ENCODE results near the gene DMWD. TPM values are rescaled to one million over a fixed set of nuclear protein-coding genes. Genes with fewer than 3 reads are reported as not detected.
"Not testable (repeated sequence)": the region's sequence is repeated elsewhere in the genome, so short reads cannot be mapped to it uniquely, and the experiment has no call there.

The DMWD gene
- total RNA-seq, 2 experiments from 2014 or later, result 63.1 to 65.4 TPM

DNA sequence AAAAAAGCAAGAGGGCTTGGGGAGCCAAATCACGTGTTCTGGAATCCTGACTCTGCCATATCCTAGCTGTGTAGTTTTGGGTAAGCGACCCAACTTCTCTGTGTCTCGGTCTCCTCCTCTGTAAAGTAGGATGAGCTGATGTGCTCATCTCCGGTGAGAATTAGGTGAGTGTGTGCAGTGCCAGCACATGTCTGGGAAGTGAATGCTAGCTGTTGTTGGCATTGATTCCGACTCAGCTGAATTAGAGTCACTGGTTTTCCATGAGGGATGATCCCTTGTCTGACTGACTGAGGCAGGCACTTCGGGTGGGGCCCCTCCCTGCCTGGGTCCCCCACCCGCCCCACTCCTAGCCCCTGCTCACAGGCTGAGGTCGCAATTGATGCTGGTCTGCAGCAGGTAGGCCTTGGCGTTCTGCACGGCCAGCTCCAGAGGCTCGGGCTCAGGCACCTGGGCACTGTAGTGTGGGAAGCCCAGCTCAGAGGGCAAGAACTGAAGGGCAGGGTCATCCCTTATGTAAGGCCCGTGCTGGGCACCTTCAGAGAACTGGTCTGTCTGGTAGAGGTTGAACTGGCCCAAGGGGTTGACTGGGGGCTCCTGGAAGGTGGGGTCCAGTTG lies 21.6 kb upstream of the DMWD start:
- no peak for DNase-seq
- Mint-ChIP-seq H3K4me1 (peaks cover 16% of the 10 kb centered on the region), H3K9me3 (no peaks in the 10 kb centered on the region), H3K4me3 (no peak overlapping the region), H3K27me3 (no peaks in the 10 kb centered on the region), H3K36me3 (ENCODE audit: low read depth) (no peaks in the 10 kb centered on the region), H3K27ac (no peak overlapping the region)
- CTCF ChIA-PET, result interaction anchor here (0.5 to 1.4 kb wide), 4 partner anchors 14 to 1002 kb away, joined by 3 to 5 read pairs (median 4); partner anchors contain the start of gene SIX5
- POLR2A ChIA-PET, result interaction anchor here (0.7 to 1.2 kb wide), 4 partner anchors 15 to 72 kb away, joined by 3 read pairs; partner anchors contain the start of gene IRF2BP1

DNA sequence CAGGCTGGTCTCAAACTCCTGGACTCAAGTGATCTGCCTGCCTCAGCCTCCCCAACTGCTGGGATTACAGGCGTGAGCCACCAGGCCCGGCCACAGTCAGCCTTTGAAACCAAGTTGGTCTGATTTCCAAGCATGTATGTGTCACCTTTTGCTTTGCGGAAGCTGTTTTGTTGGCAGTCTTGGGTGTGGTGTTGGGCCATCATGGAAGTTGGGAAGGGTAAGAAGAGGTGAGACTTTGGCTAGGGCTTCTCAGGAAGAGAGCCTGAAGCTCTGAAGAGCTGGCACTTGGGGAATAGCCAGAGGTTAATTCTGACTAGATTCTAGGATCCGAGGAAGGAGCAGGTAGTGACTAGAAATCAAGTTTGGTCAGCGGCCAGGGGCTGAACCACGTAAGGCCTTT lies 19.7 kb upstream of the DMWD start:
- Mint-ChIP-seq H3K27me3 (no peaks in the 10 kb centered on the region), H3K9me3 (no peaks in the 10 kb centered on the region), H3K4me1 (peaks cover 17% of the 10 kb centered on the region), H3K4me3 (no peak overlapping the region), H3K27ac (no peak overlapping the region), H3K36me3 (ENCODE audit: low read depth) (no peaks in the 10 kb centered on the region)
- POLR2A ChIA-PET, result no interaction called here
- DNase-seq, result no peak
- CTCF ChIA-PET, result interaction anchor here (2.0 kb wide), 1 partner anchor 42 kb away, joined by 16 read pairs; the partner anchor contains the start of gene SIX5

DNA sequence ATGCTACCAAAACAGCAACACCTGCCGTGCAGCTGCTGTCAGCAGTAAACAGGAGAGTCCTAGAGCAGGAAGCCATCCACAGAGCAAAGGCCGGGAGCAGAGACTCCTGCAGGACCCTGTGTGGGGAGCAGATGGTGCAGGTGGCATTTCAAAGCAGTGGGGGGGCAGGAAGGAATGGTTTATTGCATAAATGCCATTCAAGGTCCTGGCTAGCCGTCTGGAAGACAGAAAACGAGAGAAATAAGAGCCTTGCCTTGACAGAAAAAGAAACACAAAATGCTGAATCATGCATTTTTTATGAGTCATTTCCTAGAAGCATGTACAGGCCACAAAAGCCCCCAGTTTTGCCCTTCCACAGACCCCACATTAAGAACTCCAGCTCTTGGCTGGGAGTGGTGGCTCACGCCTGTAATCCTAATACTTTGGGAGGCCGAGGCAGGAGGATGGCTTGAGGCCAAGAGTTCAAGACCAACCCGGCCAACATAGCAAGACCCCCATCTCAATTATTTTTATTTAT lies 17.1 kb upstream of the DMWD start:
- POLR2A ChIA-PET, result no interaction called here
- H3K27ac Mint-ChIP-seq, result peak overlapping the region; percentile 32
- no peaks in the 10 kb centered on the region for H3K9me3 Mint-ChIP-seq
- H3K36me3 Mint-ChIP-seq (ENCODE audit: low read depth), result no peaks in the 10 kb centered on the region
- no peak overlapping the region for H3K4me3 Mint-ChIP-seq
- no peak for DNase-seq
- peaks cover 14% of the 10 kb centered on the region for H3K4me1 Mint-ChIP-seq
- peaks cover 7% of the 10 kb centered on the region for H3K27me3 Mint-ChIP-seq
- CTCF ChIA-PET, result interaction anchor here (1.4 kb wide), 1 partner anchor 41 kb away, joined by 6 read pairs; the partner anchor contains the start of gene SIX5

DNA sequence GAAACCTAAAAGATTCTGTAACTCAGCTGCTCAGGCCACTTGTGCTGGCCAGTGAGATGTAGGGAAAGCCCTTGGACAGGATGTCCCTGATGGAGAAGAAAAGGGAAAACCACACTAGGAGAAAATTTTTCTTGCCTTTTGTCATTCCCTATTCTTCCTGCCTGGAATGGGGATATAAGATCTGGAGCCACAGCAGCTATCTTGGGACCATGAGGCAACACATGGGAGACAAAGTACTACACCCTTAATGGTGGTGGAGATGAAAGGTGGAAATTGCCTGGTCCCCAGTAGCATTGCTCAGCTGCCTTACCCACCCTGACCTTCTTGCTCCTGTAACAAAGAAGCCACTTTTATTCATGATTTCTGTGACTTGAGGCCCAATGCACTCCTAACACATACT lies 13.1 kb upstream of the DMWD start:
- peaks cover 14% of the 10 kb centered on the region for H3K27me3 Mint-ChIP-seq
- CTCF ChIA-PET, result interaction anchor here (1.0 to 2.8 kb wide), 4 partner anchors 11 to 36 kb away, joined by 4 to 11 read pairs (median 7); partner anchors contain the start of gene SIX5
- peaks cover 14% of the 10 kb centered on the region for H3K4me1 Mint-ChIP-seq
- no peaks in the 10 kb centered on the region for H3K9me3 Mint-ChIP-seq
- no peak overlapping the region for H3K27ac Mint-ChIP-seq
- H3K4me3 Mint-ChIP-seq, result no peak overlapping the region
- H3K36me3 Mint-ChIP-seq (ENCODE audit: low read depth), result no peaks in the 10 kb centered on the region
- POLR2A ChIA-PET, result no interaction called here
- DNase-seq, result no peak

DNA sequence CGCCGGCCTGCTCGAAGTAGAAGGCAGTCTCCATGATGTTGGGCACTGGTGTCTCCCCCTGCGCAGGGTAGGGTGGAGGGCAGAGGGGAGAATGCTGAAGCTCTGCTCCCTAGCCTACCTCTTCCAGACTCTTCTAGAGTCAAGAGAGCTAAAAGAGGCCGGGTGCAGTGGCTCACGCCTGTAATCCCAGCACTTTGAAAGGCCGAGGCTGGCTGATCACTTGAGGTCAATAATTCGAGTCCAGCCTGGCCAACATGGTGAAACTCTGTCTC lies 12.2 kb upstream of the DMWD start:
- Mint-ChIP-seq H3K27me3 (peaks cover 17% of the 10 kb centered on the region), H3K9me3 (no peaks in the 10 kb centered on the region), H3K27ac (no peak overlapping the region), H3K4me1 (peaks cover 7% of the 10 kb centered on the region), H3K36me3 (ENCODE audit: low read depth) (no peaks in the 10 kb centered on the region), H3K4me3 (no peak overlapping the region)
- ChIA-PET POLR2A (interaction anchor here (1.2 kb wide), 1 partner anchor 34 kb away, joined by 4 read pairs; no protein-coding TSS in a partner anchor), CTCF (interaction anchor here (0.5 to 2.8 kb wide), 5 partner anchors 10 to 314 kb away, joined by 4 to 11 read pairs (median 5); partner anchors contain the start of gene SIX5)
- DNase-seq, result no peak

DNA sequence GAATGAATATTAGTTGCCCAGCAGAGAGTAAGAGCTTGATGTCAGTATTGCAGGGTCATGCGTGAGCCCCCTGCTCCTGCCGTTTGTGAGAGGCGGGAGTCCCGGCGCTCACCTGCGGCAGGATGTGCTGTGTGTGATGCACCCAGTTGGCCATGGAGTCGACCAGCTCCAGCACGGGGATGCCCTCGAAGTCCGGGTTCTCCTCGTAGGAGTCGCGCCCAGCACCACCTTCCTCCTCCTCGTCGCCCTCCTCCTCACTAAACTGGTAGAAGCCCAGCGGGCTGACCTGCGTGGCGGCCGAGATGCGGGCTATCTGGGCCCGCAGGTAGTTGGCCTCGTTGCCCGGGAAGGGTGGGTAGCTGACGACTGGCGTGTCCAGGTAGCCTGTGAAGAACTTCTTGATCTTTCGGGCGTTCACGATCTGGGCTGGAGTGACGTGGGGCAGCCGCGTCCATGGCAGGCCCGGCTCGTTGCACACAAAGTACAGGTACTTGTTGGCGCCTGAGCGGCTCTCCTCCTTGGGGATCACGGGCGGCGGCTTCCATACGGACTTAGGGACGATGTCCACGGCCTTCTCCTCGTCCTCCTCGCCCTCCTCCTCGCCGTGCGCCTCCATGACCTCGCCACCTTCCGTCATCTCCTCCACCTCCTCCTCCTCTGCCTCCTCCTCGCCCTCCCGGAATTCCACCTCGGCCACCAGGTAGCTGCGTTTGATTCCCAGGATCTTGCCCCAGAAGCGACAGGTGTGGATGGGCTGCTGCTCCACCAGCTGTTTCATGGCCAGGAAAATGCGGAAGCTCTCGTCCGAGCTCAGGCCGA lies 11.7 kb upstream of the DMWD start:
- Mint-ChIP-seq H3K4me1 (peaks cover 2% of the 10 kb centered on the region), H3K36me3 (ENCODE audit: low read depth) (no peaks in the 10 kb centered on the region), H3K9me3 (no peaks in the 10 kb centered on the region), H3K27me3 (peaks cover 17% of the 10 kb centered on the region), H3K4me3 (no peak overlapping the region), H3K27ac (no peak overlapping the region)
- ChIA-PET POLR2A (interaction anchor here (1.2 kb wide), 1 partner anchor 34 kb away, joined by 4 read pairs; no protein-coding TSS in a partner anchor), CTCF (interaction anchor here (1.0 to 2.8 kb wide), 4 partner anchors 9 to 34 kb away, joined by 4 to 11 read pairs (median 7); partner anchors contain the start of gene SIX5)
- DNase-seq, result no peak

DNA sequence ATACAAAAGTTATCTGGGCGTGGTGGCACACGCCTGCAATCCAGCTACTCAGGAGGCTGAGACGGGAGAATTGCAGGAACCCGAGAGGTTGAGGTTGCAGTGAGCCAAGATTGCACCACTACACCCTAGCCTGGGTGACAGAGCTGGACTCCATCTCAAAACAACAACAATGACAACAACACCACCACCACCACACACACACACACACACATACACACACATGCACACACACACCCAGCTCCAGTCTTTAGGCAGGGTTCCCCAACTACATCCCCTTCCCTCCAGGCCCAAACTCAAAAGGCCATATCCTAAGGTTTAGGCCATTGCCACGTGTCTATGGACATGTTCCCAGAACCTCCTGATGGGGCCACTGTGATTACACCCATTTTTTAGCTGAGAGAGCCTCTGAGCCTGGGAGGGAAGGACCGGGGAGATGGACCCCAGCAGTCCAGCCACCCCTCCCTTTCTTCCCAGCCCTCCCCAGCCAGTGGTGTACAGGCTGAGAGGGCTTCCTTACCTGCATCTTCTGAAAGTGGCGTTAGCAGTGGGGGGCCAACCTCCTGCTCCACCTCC lies 9.0 kb upstream of the DMWD start:
- peaks cover 5% of the 10 kb centered on the region for H3K4me1 Mint-ChIP-seq
- H3K36me3 Mint-ChIP-seq (ENCODE audit: low read depth), result no peaks in the 10 kb centered on the region
- ChIA-PET POLR2A (interaction anchor here (0.8 to 1.0 kb wide), 2 partner anchors 9 to 84 kb away, joined by 3 read pairs; partner anchors contain the start of genes DMWD and IRF2BP1), CTCF (interaction anchor here (3.6 to 8.8 kb wide), 2 partner anchors 16 to 30 kb away, joined by 22 to 212 read pairs; partner anchors contain the start of gene SIX5)
- H3K4me3 Mint-ChIP-seq, result no peak overlapping the region
- no peaks in the 10 kb centered on the region for H3K9me3 Mint-ChIP-seq
- peaks cover 32% of the 10 kb centered on the region for H3K27me3 Mint-ChIP-seq
- no peak overlapping the region for H3K27ac Mint-ChIP-seq
- no peak for DNase-seq

DNA sequence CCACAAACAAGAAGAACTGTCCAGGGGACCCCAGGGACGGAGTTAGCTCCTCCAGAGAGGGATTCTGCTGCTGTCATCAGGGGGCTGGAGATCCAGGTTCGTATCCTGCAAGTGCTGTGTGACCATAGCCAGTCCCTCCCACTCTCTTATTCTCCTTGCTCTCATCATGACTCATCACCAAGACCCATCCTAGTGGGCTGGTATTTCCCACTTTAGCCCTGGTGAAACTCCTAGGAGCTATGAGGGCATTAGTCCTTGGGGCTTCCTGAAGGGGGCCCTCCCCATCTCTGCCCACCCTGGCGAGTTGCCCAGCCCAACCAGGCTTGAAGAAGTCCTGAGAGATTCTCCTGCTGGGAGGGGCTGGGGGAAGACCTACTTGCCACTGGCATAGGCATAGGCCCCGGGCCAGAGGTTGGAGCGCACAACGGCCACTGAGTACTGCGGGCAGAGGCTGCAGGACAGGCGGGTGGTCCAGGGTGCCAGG lies 7.5 kb upstream of the DMWD start:
- Mint-ChIP-seq H3K27ac (no peak overlapping the region), H3K4me1 (peaks cover 5% of the 10 kb centered on the region)
- CTCF ChIA-PET, result interaction anchor here (0.5 to 8.8 kb wide), 12 partner anchors 9 to 279 kb away, joined by 3 to 212 read pairs (median 4); partner anchors contain the start of gene SIX5

DNA sequence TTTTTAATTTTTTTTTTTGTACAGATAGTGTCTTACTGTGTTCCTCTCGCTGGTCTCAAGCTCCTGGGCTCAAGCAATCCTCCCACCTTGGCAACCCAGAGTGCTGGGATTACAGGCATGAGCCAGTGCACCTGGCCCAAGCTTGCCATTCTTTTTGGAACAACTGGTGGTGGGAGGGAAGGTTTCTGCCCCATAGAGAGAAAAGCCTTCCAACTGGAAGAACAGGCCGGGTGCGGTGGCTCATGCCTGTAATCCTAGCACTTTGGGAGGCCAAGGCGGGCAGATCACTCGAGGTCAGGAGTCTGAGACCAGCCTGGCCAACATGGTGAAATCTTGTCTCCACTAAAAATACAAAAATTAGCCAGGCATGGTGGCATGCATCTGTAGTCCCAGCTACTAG lies 6.9 kb upstream of the DMWD start:
- CTCF ChIA-PET, result interaction anchor here (0.5 to 8.8 kb wide), 18 partner anchors 9 to 278 kb away, joined by 3 to 212 read pairs (median 4); partner anchors contain the start of genes FBXO46, MYPOP and SIX5

More for the DNA sequence above, 7.5 kb upstream of the DMWD start:
- H3K27me3 Mint-ChIP-seq, result peaks cover 39% of the 10 kb centered on the region
- H3K36me3 Mint-ChIP-seq (ENCODE audit: low read depth), result no peaks in the 10 kb centered on the region
- DNase-seq, result no peak
- H3K9me3 Mint-ChIP-seq, result no peaks in the 10 kb centered on the region
- no peak overlapping the region for H3K4me3 Mint-ChIP-seq
- POLR2A ChIA-PET, result interaction anchor here (0.9 to 2.2 kb wide), 2 partner anchors 14 to 30 kb away, joined by 3 to 21 read pairs; partner anchors contain the start of gene SIX5

DNA sequence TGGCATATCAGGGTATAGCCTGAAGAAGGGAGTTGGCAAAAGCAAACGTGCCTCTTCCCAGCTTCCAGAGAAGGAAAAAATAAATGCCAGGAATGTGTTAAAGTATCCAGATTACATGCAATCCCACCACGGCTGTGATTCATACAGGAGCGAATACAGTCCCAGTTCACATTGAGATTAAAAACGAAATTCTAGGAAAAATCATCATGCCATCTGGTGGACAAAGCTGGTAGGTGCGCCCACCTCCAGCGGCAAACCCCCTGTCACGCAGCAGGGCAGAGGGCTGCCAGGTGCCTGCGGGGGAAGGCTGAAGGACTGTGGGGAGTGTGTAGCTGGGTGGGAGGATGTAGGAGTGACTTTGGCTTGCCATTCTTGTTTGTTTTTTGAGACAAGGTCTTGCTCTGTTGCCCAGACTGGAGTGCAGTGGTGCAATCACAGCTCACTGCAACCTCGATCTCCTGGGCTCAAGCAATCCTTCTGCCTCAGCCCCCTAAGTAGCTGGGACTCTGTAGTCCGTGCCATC lies 6.4 kb upstream of the DMWD start:
- POLR2A ChIA-PET, result interaction anchor here (0.8 to 2.2 kb wide), 4 partner anchors 15 to 69 kb away, joined by 3 to 21 read pairs (median 3); partner anchors contain the start of genes FBXO46 and SIX5
- peaks cover 8% of the 10 kb centered on the region for H3K4me1 Mint-ChIP-seq
- peak; percentile 65 for DNase-seq
- no peak overlapping the region for H3K4me3 Mint-ChIP-seq
- H3K27ac Mint-ChIP-seq, result no peak overlapping the region
- no peaks in the 10 kb centered on the region for H3K9me3 Mint-ChIP-seq
- CTCF ChIA-PET, result interaction anchor here (0.8 to 8.8 kb wide), 16 partner anchors 9 to 230 kb away, joined by 3 to 212 read pairs (median 4); partner anchors contain the start of genes FBXO46, MYPOP and SIX5
- peaks cover 47% of the 10 kb centered on the region for H3K27me3 Mint-ChIP-seq
- no peaks in the 10 kb centered on the region for H3K36me3 Mint-ChIP-seq (ENCODE audit: low read depth)

More for the DNA sequence above, 6.9 kb upstream of the DMWD start:
- not testable (repeated sequence) for H3K4me3 Mint-ChIP-seq; DNase-seq; H3K36me3 Mint-ChIP-seq (ENCODE audit: low read depth); H3K4me1 Mint-ChIP-seq; H3K9me3 Mint-ChIP-seq; H3K27ac Mint-ChIP-seq
- POLR2A ChIA-PET, result interaction anchor here (0.8 to 2.2 kb wide), 4 partner anchors 14 to 69 kb away, joined by 3 to 21 read pairs (median 3); partner anchors contain the start of genes FBXO46 and SIX5
- H3K27me3 Mint-ChIP-seq, result peaks cover 45% of the 10 kb centered on the region

DNA sequence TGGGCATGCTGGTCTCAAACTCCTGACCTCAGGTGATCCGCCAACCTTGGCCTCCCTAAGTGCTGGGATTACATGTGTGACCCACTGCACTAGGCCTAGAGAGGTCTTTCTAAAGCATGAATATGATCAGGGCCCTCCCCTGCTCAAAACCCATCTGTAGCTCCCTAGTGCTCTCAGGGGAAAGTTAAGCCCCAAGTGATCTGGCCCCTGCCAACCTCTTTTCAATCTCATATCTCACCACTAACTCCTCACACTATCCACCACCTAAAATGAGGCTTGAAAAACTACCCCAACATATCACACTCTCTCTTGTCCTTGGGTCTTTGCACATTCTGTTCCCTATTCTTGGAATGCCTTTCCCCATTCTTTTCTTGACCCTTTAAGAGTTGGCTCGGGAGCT lies 2.0 kb upstream of the DMWD start:
- ChIA-PET POLR2A (no interaction called here), CTCF (interaction anchor here (1.4 to 8.8 kb wide), 2 partner anchors 10 to 23 kb away, joined by 5 to 212 read pairs; partner anchors contain the start of gene SIX5)
- H3K4me3 Mint-ChIP-seq, result no peak overlapping the region
- no peak overlapping the region for H3K27ac Mint-ChIP-seq
- peaks cover 39% of the 10 kb centered on the region for H3K4me1 Mint-ChIP-seq
- H3K27me3 Mint-ChIP-seq, result peaks cover 52% of the 10 kb centered on the region
- DNase-seq, result no peak
- H3K36me3 Mint-ChIP-seq (ENCODE audit: low read depth), result peaks cover 22% of the 10 kb centered on the region
- no peaks in the 10 kb centered on the region for H3K9me3 Mint-ChIP-seq

DNA sequence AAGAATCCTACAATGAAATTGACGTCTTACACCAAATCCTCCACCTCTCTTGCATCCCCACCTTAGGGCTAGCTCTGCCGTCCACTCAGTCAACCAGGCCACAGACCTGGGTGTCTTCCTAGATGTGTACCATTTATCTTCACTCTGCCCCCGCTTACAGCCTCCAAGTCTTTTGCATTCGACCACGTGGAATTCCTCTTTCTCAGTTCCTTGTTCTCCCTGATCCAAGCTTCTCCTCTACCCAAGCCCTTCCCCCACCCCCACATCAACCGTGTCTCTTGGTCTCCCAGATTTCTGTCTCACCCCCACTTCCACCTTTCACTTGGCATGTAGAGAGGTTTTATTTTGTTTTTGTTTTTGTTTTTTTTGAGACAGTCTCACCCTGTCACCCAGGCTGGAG lies 1.2 kb upstream of the DMWD start:
- Mint-ChIP-seq H3K9me3 (no peaks in the 10 kb centered on the region), H3K4me1 (peaks cover 39% of the 10 kb centered on the region), H3K36me3 (ENCODE audit: low read depth) (peaks cover 30% of the 10 kb centered on the region), H3K27me3 (peaks cover 54% of the 10 kb centered on the region), H3K4me3 (no peak overlapping the region), H3K27ac (no peak overlapping the region)
- ChIA-PET POLR2A (interaction anchor here (0.9 kb wide), 1 partner anchor 29 kb away, joined by 3 read pairs; no protein-coding TSS in a partner anchor), CTCF (interaction anchor here (3.7 kb wide), 1 partner anchor 15 kb away, joined by 16 read pairs; no protein-coding TSS in a partner anchor)
- DNase-seq, result no peak
